ENCODE measurements around the gene RPSA.
"Not testable (repeated sequence)": the region's sequence is repeated elsewhere in the genome, so short reads cannot be mapped to it uniquely, and the experiment has no call there.

RPSA gene

DNA sequence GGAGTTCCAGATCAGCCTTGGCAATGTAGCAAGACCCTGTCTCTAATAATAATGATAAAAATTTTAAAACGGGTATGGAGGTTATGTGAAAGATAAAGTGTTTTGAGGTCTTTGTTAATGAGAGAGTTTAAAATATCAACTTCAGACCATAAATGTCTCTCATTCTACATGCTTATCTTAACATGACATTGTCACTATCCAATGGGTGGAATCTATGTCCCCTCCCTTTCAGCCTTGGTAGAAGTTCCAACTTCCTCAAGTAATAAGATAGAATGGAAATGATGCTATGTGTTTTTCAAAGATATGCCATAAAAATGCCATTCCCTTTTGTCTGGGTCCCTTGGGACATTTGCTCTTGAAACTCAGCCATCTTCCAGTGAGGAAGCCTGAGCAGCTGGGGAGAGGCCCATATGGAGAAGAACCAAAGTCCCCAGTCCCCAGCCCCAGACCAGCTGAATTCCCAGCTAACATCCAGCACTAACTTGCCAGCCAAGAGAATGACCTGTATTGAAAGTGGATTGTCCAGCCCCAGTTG, 17.0 kb downstream of the RPSA start:
- DNase-seq: no peak

DNA sequence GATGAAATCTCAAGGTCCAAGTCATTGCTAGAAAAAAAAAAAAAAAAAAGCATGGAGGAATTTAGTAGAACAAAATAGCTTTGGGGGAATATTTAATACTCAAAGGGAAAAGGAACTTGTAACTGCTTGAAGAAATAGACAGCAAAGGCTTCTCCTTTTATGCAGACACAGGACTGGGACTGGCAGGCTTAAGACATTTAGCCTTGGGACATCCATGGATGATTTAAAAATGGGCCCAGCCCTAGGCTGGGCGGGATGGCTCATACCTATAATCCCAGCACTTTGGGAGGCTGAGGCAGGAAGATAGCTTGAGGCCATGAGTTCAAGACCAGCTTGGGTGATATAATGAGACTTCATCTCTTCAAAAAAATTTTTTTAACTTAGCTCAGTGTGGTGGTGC, 19.8 kb downstream of the RPSA start:
- no peak for DNase-seq

DNA sequence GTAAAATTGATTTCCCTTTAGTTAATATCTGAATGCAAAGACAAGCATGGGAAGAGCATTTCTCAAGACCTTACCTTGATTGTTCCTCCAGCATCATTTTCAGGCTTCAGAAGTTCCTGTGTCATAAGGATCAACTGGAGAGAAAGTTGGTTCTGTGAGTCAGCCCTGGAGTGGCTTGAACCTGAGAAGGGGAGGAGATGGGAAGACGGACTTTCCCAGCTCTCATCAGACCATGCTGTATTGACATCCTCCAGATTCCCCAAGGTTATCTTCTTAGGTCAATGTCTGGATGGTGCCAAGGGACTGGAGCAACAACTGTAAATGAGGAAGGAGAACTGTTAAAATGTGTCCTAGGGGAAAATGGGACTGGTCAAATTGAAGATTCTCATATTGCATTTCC, 21.0 kb downstream of the RPSA start:
- DNase-seq: no peak

DNA sequence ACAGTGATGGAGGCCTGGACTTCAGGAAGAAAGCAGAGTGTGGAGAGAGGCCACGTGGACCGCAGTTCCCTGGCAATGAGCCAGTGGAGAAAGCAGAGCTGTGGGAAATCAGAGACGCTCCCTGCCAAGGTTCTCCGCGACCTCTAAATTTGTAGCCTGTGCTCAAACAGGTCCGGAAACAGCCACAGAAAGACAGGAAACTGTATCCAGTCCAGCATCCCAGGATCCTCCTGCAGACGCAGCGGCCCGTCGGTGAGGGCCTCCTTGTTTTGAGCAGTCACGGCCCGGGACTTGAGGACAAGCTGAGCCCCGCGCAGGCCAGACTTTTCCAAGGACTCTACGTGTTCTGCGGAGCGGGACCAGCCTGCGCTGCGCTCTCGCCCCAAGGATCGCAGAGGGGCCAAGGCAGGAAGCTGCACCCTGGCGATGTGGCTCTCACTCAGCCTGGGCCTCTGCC, 22.3 kb downstream of the RPSA start:
- no peak for DNase-seq

DNA sequence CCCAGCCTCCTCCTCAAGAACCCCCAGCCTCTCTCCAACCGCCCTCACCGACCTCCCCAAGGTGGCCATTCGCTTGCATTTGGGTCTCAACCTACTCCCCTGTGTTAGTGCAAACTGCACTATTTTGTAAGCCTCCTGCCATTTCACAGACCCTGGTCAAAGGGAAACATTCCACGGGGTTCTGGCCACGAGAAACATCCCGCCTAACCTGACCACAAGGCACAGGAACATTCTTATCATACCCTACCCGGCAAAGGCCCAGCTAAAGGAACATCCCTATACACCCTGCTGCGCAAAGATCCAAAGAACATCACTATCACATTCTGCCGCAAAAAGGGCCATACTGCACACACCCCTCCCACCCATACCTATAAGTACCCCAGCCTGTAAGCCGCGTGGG, 22.9 kb downstream of the RPSA start:
- no peak for DNase-seq

DNA sequence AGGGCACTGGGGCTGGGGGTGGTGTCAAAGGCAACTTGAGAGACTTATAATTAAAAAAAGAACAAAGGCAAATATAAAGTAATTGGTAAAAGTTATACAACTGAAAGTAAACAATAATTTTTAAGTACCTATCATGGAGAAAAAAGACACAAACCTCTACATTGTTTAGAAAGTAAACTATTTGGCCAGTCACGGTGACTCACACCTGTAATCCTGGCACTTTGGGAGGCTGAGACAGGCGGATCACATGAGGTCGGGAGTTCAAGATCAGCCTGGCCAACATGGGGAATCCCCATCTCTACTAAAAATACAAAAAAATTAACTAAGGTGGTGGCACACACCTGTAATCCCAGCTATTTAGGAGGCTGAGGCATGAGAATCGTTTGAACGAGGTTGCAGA, 25.8 kb downstream of the RPSA start:
- no peak for DNase-seq

DNA sequence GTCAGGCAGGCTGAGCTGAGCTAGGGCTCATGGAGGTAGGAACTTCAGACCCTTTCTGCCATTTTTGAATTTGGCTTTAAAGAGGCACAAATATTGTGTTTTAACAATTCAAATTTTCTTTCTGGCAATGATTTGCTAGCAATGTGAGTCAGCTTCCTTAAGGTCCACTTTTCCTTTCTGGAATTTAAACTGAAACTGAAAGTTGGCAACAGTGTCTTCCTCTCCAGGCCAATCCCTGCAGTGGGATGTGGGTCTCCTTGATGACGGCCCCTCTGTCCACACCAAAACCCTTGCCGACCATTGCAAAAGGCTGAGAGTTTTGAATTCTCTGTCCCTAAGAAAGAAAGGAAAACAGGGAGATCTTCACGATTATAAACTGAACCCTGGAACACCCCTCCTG, 27.1 kb downstream of the RPSA start:
- no peak for DNase-seq

DNA sequence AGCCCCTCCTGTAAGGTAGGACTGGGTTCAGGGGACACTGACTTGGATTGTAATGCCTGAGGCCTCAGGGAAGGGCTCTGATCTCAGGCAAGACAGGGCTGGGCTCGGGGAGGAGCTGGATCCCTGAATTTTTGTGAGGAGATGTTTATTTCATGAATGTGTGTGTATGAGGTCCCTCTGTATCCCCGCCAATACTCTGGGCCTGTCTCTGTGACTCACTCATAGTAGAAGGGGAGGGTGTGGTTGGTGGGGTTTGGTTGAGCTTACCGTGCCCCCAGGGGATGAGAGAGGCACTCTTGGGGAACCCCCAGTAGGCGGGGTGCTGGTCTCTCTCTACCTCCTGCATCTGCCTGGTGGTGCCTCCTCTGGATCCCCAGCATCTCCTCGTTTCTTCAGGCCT, 28.1 kb downstream of the RPSA start:
- no peak for DNase-seq

DNA sequence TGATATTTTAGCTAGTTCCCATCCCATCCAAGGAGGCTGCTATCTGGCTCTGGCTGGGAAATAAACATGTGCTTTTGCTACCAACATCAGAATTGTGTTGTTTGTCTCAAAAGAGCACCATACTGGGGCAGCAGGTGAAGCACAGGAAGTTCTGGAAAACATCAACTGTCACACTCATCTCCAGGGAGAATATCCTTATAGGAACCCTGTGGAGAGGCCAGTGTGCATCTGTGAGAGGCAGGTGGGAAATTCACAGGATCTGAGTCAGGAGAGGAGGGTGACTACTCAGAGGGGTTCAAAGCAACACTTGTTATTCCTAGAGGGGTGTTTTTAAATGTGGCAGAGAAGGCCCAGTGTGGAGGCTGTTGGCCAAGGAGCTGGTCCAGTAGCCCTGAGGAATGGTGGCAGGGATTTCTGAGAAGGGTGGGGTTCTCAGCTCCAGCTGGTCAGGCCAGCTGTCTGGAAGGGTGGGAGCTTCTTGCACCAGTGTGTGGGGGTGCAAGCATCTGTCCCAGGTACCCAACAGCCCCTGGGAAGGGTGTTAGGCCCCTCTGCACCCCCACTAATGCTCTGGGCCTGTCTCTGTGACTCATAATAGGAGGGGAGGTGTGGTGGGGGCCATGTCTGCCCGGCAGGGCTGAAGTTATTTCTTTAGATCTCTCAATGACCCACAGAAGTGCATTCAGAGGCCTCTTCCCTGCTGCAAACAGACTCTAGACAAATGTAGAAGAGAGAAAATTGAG, 28.7 kb downstream of the RPSA start:
- no peak for DNase-seq

DNA sequence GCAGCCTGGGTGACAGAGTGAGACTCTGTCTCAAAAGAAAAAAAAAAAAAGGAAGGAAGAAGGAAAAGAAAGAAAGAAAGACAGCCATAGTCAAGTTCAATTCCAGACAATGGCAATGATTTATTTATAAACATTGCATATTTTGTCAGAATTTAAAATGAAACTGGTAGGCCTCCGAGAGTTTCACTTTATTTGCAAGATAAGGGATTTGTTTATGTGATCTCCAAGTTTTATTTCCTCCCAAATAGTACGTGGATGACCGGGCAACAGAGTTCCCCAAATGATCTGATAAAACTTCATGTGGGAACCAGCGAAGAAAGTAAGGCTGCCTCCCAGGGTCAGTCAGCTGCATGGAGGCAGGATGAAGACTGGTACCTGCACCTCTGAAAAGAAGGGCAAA, 32.4 kb downstream of the RPSA start:
- no peak for DNase-seq

DNA sequence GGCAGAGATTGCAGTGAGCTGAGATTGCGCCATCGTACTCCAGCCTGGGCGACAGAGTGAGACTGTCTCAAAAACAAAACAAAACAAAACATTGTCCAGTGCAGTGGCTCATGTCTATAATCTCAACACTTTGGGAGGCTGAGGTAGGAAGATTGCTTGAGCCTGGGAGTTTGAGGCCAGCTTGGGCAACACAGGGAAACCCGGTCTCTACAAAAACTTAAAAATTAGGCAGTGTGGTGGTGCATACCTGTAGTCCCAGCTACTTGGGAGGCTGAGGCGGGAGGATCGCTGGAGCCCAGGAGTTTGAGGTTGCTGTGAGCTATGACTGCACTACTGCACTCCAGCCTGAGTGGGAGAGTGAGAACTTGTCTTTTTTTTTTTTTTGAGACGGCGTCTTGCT, 33.8 kb downstream of the RPSA start:
- no peak for DNase-seq

DNA sequence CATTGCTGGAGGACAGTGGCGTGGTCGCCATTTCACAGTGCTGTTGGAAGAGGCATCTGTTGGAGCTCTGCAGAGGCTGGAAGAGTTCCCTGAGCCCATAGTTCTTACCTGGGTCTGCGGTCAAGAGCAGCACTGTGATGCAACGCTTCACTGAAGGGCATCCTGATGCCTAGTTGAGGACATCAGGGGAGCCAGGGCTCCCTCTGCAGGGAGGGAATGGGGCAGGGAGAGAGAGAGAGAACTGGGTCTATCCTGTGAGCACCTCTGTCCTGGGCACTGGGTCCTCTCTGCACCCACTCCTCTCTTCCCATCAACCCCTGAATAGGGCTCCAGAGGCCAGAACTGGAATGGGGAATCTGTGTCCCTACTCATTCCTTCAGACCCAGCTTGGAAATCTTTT, 37.0 kb downstream of the RPSA start:
- DNase-seq: no peak

DNA sequence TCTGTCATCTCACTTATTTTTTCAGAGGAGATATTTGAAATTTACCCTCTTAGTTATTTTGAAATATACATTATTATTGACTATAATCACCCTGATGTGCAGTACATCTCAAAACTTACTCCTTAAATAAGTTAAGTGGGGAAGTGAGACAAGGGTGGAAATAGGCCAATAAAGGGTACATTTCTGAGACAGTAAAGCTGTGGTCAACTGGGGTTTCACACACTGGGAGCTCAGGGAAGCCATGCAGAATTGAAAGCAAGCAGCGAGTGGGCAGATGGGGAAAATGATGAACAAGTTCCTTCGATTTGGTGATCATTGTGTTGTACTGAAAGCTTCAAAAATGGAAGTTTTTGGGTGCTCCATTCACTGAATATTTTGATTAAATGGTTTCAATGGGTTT, 39.4 kb downstream of the RPSA start:
- DNase-seq: no peak

DNA sequence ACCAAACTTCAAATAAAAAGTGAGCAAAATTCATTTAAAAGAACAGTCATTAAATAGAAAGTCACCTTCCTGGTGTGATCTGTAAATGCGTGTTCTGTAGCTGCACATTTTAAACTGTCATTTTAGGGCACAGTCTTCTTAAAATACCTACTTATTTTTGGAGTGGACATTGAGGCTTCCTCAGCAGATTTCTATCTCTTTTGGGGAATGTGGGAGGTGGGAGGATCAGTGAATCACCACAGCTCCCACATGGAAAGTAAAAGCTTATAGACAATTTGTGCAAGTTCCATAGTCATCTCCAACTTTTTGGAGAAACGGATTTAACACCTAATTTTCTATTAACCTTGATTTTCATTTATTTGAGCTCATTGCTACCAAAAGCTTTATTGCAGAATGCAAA, 39.9 kb downstream of the RPSA start:
- DNase-seq: no peak

DNA sequence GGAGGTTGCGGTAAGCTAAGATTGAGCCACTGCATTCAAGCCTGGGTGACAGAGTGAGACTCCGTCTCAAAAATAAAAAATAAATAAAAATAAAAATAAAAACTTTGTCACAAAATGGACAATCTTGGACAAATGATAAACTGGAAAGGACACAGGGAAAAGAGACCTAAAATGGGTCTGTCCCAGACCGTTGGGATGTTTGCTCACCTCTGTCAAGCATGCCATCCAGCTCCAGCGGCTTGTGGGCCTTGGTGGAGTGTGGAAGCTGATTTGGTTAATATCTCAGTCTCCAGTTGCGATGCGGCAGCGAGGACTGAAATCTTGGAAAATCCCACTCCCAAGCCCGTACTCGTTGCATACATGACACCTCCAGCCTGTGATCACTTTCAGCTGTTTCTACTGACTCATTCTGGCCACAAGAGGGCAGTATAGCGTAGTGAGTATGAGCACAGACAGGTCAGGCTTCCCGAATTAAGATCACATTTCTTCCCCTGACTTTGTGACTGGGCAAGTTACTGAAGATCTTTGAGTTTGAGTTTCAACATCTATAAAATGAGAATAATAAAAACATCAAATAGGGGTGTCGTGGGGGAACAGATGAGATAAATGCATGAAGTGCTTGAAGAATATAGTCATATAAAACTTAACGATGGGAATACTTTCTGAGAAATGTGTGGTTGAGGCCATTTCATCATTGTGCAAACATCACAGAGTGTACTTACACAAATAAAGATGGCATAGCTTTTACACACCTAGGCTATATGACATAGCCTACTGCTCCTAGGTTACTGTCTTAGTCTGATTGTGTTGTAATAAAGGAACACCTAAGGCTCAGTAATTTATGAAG, 41.3 kb downstream of the RPSA start:
- peak; percentile 20 for DNase-seq

DNA sequence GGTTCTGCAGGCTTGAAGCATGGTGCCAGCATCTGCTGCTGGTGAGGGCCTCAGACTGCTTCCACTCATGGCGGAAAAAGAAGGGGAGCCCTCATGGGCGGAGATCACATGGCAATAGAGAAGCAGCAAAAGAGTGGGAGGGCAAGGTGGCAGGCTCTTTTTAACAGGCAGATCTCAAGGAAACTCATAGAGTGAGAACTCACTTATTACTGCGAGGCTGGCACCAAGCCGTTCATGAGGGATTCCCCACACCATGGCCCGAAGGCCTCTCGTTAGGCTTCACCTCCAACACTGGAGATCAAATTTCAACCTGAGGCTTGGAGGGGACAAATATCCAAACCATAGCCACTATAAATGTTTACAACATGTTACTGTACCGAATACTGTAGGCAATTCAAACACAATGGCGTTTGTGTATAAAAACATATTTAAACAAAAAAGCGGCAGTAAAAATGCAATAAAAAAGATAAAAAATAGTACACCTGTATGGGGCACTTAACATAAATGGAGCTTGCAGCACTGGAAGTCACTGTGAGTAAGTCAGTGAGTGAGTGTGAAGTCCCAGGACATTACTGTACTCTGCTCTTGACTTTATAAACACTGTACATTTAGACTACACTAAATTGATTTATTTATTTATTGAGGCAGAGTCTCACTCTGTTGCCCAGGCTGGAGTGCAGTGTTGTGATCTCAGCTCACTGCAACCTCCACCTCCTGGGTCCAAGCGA, 42.1 kb downstream of the RPSA start:
- DNase-seq: no peak

DNA sequence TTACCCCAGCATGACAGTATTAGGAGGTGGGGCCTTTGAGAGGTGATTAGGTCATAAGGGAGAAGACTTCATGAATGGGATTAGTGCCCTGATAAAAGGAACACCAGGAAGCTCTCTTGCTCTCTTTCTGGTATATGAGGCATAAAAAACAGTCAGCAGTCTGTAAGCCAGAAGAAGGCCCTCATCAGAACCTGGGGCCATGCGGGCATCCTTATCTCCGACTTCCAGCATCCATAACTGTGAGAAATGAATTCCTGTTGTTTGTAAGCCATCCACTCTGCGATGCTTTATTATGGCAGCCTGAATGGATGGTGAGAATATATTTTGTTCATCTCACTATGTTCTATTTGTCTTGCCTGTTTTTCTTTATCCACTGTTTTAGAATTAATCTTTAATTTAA, 43.3 kb downstream of the RPSA start:
- no peak for DNase-seq

DNA sequence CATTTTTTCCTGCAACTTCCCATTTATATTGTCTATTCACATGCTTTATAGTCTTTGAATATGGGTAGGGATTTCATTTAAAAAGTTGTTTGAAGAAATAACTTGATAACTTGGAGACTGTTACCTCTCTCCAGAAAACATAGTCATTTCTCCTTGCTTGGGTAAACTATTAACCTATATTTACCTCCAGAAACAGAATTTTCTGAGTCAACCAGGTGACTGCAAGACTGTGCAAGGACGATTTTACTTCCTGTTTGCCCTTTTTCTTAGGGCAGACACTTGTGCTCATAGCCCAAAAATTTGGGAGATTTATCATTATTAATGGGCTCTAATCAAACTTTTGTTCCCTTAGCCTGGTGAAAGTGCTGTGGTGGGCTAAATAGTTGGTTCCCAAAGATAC, 46.6 kb downstream of the RPSA start:
- DNase-seq: no peak

DNA sequence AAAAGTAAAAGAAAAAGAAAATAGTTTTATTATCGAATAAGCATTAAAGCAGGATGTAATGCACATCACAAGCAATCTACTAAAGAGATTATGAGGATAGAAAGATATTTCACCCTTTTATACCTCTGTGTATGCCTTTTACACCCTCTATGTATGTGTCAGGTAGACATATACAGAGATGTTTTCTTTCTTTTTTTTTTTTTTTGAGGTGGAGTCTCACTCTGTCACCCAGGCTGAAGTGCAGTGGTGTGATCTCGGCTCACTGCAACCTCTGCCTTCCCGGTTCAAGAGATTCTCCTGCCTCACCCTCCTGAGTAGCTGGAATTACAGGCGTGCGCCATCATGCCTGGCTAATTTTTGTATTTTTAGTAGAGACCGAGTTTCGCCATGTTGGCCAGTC, 47.4 kb downstream of the RPSA start:
- DNase-seq: not testable (repeated sequence)

DNA sequence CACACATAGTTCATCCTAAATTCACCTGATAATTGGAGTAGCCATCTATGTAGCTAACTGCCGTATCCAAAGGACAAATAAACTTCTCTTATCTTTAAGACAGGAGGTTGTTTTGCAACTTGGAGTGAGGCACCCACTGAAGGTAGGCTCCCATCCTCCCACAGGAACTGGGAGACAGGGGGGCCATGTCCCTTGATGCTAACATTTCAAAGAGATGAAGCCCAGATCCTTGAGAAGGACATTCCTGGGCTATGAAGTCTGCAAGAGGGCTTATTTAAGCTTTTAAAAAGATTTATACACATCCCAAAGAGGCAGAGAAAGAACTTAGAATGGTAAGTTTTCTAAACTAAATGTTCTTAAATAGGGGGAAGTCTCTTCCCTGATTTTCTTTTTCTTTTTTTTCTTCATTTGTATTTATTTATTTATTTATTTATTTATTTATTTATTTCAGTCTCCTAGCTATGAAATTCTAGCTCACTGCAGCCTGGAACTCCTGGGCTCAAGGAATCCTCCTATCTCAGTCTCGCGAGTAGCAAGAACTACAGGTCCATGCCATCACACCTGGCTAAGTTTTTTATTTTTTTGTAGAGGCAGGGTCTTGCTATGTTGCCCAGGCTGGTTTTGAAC, 48.2 kb downstream of the RPSA start:
- no peak for DNase-seq

DNA sequence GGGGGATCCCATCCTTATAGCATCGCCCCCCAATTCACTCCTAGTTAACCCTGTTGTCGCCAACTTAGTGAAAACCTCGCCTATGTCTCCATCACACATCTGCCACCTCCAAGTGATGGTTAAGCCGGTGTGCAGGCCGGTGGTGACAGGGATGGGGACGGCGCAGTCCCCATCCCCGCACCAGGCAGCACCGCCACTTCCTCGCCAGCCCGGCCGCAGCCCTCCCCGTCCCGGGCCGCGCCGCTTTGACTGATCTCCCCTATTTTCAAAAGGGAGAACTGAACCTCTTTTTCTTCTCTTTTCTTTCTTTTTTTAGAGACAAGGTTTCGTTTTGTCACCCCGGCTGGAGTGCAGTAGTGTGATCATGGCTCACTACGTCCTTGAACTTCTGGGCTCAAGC, 49.6 kb downstream of the RPSA start:
- DNase-seq: no peak

DNA sequence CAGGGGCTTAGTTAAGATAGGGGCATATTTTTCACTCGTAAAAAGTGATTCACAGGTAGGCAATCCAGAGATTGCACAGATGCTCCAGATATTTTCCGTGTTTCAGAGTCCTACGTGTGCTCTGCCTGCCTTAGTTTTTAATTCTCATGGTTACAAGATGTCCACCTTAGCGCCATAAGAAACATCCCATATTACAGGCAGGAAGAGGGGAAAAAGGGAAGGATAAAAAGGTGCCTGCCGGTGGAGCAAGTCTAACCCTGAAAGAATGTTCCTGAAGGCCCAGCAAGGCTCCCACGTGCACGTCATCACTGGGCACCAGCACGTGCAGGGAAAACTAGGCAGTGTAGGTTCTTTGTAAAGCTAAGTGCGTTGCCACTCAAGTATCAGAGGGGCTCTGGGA, 50.8 kb downstream of the RPSA start:
- DNase-seq: no peak

DNA sequence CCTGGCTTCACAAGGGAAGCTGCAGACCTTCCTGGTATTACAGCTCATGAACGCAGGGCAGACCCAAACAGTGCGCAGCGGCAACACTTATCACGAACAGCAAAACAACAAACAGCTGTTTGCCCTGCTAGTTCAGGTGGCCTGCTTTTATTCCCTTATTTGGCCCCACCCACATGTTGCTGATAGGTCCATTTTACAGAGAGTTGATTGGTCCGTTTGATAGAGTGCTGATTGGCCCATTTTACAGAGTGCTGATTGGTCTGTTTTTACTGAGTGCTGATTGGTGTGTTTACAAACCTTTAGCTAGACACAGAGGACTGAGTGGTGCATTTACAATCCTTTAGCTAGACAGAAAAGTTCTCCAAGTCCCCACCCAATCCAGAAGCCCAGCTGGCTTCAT, 52.1 kb downstream of the RPSA start:
- DNase-seq: not testable (repeated sequence)

Data from NCI-H446 treated with DMSO at 0.1 percent for 48 hours (cell line).